Activated T-helper 1 cell treated with Interleukin-2 at 50 U/mL for 16 hours (primary cell): ENCODE data around the gene MICAL3.

Source experiments
- DNase-seq: peaks from one replicate; pipeline ENCODE4 v3.0.0-alpha.2; 2020; ENCODE audit warnings: low read depth

MICAL3 gene

DNA sequence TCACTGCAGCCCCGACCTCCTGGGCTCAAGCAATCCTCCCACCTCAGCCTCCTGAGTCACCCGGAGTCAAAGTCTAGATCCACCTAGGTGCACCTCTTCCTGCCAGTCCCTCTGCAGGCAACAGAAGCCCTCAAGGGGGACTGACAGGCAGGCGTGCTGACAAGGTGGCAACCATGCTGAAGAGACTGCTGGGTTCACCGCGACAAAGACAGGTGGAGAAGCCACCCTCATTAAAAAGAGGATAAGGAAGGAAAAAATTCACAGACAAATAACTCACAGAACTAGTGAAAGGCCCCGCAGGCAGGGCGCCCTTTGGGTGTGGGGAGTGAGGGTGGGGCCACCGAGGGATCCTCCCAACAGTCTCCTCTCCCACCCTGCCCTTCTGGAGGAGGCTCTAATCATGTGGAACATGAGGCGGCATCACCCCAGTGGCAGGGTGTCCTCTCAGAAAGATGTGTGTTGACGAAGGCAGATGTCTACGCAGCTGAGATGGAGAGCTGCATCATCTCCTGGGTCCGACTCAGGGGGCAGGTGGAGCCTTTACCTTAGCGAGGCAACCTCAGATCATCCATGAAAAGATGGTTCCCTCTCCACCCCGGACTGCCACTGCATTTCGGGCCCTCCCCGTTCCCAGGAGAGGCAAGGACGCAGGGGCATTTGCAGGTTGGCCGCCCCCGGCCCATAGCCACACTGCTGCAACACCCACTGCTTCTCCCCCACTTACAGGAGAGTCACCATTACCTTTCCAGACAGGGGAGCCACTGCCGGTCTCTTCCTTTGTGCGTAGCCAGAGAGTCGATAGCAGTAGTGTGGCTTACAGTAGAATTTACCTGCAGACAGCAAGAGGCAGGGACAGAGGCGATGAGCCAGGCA, 158.9 kb downstream of the MICAL3 start:
- DNase-seq, result no peak

DNA sequence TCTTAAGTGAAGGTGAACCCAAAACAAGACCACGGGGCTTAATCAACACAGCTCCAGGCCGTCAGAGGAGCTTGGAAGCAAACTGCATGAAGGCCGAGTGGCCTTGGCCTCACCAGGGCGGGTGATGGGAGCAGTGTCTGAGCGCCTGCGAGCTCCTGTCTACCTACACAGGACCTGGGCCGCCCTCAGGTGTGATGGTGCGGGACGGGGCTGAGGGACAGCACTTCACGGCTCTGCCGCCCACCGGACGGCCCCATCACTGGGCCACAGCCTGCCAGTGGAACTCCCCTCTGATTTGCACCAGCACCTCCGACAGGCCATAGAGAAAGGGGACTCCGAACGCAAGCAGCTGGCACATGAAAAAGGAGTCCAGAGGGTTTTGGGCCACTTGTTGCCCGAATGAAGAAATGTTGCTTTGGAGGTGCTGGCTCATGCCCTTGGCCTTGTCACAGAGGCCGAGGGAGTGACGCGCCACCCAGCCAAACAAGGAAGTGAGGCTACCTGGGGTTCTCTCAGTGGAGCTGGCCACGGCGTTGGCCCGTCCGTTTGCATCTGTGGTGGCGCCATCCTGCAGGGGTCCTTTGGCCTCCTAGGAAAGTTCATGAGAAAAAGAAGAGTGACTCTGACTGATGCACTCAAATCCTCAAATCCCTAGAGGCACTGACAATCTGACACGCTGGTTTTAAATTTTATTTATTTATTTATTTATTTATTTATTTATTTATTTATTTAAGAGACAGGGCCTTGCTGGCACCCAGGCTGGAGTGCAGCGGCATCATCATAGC, 159.8 kb downstream of the MICAL3 start:
- no peak for DNase-seq

DNA sequence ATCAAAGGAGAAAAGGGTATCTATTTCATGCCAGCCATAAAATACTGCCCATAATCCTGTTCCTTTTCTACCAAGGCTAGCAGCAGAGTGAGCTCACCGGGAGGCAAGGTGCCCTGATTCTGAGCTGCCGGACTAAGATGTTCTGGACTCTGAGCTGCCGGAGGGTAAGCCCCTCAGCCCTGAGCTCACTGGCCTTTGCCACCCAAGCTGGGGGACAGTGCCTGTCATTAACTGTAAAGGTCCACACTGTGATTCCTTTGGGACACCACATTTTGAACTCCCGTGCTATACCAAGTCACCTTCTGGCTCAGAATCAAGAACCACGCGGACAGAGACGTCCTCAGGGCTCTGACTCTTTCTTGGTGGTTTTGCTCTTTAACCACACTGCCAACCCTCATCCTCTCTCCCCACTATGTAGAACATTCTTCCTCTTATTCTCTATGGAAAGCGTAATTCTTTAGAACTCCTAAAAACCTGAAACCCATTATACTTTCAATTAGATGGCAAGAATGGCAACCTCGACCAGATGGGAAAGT, 161.6 kb downstream of the MICAL3 start:
- no peak for DNase-seq

DNA sequence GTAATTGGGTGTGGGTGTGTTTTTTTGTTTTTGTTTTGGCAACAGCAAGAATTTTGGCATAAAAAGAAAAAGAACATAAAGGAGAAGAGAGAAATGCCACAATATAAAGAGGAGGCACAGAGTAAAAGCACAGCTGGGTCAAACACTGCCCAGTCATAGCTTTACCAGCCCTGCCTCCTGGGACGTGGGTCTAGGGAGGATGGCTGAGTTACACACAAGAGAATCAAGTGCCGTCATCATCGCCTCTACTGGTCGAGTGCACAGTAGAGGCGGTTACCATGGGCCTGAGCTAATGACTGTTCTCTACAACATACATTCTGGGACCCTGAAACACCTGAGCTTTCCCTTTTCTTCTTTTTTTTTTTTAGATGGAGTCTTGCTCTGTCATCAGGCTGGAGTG, 162.5 kb downstream of the MICAL3 start:
- DNase-seq, result no peak

GRCh38 chr22:17860220-17860965, 164.0 kb downstream of the MICAL3 start:
- no peak for DNase-seq

DNA sequence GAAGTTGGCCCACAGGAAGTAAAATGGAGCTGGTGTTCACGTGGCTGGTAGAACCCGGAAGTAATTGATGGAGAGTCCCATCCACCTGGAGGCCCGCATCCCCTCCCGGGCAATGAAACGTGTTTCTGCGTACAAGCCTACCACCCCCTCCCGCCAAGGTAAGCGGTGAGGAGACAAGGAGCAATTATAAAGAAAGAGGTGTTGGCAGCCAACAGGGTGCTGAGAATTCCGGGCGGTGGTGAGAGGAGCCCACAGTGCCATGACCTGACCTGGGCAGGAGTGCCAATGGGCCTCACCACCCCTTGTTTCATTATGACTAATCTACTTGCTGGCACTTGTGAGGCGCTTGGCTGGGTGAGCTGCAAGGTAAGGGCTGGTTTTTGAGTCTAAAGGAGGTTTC, 166.3 kb downstream of the MICAL3 start:
- DNase-seq, result no peak

- no peak for DNase-seq
These were observed 168.6 kb downstream of the MICAL3 start for GRCh38 chr22:17855572-17856290.

GRCh38 chr22:17853073-17853472, 171.3 kb downstream of the MICAL3 start:
- no peak for DNase-seq

- DNase-seq, result no peak
These were observed 172.6 kb downstream of the MICAL3 start for GRCh38 chr22:17851759-17852158.

DNA sequence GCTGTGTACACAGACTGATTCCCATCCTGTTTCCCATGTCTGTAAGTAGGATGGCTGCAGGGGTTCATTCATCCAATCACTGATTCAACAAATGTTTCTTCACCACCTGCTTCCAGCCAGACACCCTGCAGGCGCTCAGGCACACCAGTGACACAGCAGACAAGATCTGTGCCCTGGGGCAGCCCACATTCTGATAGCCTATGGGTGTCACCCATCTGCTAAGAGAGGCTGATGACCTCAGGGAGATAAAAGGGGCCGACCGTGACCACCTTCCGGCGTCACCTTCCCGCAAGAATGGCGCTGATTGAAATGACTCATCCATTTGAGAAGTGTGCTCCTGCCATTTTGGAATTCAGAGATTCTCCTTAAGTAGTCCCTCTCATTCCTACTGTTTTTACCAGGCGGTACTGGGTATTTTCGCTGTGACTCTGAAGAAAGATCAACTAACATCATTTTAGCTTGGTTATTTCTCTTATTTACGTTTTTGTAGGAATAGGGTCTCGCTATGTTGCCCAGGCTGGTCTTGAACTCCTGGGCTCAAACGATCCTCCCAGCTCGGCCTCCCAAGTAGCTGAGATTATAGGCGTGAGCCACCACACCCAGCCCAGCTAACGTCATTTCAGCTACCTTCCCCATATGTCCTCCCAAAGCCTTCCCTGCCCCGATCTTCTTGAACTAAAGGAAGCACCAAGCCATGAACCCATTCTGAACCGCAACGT, 176.8 kb downstream of the MICAL3 start:
- DNase-seq, result no peak

DNA sequence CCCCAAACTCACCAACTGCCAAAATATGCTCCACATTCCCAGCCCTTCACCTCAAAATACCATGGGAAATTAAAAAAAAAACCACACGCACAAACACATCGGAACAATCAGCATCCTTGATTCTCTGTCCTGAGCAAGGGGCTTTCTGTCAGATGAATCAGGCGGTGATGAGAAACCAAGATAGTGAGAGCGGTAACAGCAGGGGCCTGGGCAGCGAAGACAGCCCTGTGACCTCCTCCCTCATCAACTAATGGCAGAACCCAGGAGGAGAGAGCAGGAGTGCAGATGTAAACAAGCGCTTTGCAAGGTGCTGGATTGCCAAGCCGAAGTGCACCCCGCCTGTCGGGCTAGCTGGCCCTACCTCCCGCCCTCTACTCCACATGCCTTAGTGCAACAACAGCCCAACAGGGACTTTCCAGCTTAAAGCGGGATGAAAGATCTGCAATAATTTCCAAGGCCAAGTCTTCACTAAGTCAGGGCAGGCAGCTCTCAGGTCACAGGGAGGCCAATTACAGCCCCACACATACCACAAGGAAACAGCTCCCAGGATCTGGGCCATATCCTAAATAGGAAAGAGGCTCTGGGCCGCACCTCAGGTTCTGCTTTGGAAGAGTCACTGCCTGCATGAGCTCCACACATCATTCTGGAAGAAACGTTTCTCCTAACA, 177.9 kb downstream of the MICAL3 start:
- DNase-seq, result no peak

DNA sequence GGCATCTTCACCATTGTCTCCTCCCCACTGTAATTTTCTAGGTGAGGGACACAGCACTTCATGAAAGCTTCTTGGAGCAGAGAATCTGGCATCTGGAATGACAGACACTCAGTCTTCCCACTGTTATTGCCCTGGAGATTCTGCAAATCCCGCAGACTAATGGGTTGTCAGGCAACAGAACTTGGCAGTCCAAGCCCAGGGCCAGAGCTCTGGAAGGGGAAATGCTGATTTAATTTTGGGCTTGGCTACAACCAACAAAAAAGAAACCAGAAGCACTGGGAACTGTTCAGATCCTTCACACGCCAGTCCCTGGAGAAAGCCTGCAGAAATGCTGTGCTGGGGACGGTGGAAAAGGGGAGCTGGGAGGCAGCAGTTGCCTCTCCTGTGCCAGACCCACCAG, 178.6 kb downstream of the MICAL3 start:
- DNase-seq, result no peak

DNA sequence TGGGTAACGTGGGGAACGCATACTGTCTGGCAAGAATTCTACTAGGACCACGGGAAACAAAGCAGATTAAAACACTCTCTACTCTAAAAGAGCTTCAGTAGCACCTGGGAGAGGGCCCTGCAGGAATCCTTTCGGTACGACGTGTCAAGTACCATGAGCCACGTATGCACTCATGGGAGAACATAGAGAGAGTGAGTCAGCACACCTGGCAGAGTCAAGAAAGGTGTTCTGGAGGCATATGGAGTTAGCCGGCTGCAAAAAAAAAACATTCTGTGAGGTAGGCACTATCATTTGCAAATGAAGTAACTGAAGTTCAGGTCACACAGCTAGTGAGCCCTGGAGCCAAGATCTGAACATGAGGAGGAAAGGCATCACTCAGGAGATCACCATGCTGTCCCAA, 179.0 kb downstream of the MICAL3 start:
- no peak for DNase-seq

- no peak for DNase-seq
These were observed 180.2 kb downstream of the MICAL3 start for GRCh38 chr22:17844150-17844549.

- DNase-seq, result peak; percentile 8
These were observed 182.0 kb downstream of the MICAL3 start for GRCh38 chr22:17842386-17842785.

GRCh38 chr22:17841836-17842235, 182.5 kb downstream of the MICAL3 start:
- no peak for DNase-seq

GRCh38 chr22:17838180-17838865, 186.0 kb downstream of the MICAL3 start:
- no peak for DNase-seq

DNA sequence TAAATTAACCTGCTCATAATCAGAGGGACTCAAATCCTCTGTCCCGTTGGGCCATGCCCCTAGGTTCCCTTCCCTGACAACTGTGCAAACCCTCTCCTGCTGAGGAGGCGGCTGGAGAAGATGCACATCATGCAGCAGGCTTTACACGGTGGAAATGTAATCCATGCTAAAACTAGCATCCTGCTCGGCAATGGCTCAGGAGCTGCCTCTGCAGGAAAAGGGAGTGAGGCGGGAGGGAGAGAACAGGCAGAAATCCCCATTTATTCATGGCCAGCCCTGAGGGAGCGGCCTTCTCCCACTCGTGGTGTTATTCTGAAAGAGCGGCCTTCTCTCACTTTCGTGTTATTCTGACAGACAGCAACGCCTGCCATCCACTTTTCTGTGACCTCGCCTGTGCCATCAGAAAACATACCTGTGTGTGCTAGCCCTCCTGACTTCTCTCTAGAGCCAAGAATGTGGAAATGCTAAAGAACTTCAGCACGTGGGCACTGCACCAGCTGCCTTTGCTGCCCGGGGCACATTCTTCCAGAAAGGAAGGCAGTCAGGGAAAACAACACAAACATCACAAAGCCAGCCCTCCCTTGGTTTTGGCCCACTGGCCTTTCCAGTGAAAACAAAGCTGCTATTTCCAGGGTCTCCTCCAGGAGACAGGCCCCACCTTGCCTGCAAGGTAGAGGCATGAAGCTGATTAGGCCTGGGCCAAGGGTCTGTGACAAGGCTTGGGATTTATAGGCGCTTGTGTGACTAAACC, 187.2 kb downstream of the MICAL3 start:
- no peak for DNase-seq

GRCh38 chr22:17835256-17835655, 189.1 kb downstream of the MICAL3 start:
- no peak for DNase-seq
